Activated naive CD4-positive, alpha-beta T cell treated with anti-CD3 and anti-CD28 coated beads, Interleukin-2, amount 50 U/mL, for 16 hours (primary cell): ENCODE measurements around the gene ALDH3A1.

Experiments used
- DNase-seq: peaks from one replicate; pipeline ENCODE4 v3.0.0-alpha.2; 2020

The ALDH3A1 gene

GRCh38 chr17:19759568-19760549 is 11.8 kb upstream of the ALDH3A1 start:
- no peak for DNase-seq

- DNase-seq = no peak
Measured at GRCh38 chr17:19757536-19758180, 9.6 kb upstream of the ALDH3A1 start.

GRCh38 chr17:19756546-19756945 is 8.4 kb upstream of the ALDH3A1 start:
- no peak for DNase-seq

GRCh38 chr17:19755821-19756510 is 7.9 kb upstream of the ALDH3A1 start:
- DNase-seq = no peak

- DNase-seq = no peak
Measured at GRCh38 chr17:19755392-19755791, 7.3 kb upstream of the ALDH3A1 start.

GRCh38 chr17:19753661-19754463 is 5.8 kb upstream of the ALDH3A1 start:
- DNase-seq = no peak

- no peak for DNase-seq
Measured at GRCh38 chr17:19753051-19753509, 5.0 kb upstream of the ALDH3A1 start.

GRCh38 chr17:19752216-19753050 is 4.3 kb upstream of the ALDH3A1 start:
- no peak for DNase-seq

GRCh38 chr17:19750835-19751234 is 2.7 kb upstream of the ALDH3A1 start:
- DNase-seq = no peak

GRCh38 chr17:19750020-19750572 is 2.0 kb upstream of the ALDH3A1 start:
- DNase-seq = no peak

GRCh38 chr17:19748807-19749193 is 702 bp upstream of the ALDH3A1 start:
- no peak for DNase-seq

GRCh38 chr17:19747159-19747719 is 859 bp downstream of the ALDH3A1 start:
- DNase-seq = no peak

- no peak for DNase-seq
Measured at GRCh38 chr17:19746517-19746916, 1.6 kb downstream of the ALDH3A1 start.

- DNase-seq = peak; percentile 90
Measured at GRCh38 chr17:19744922-19745757, 3.0 kb downstream of the ALDH3A1 start.

GRCh38 chr17:19744492-19744891 is 3.6 kb downstream of the ALDH3A1 start:
- DNase-seq = no peak

GRCh38 chr17:19743101-19744100 is 4.7 kb downstream of the ALDH3A1 start:
- DNase-seq = no peak

GRCh38 chr17:19742495-19742894 is 5.6 kb downstream of the ALDH3A1 start:
- no peak for DNase-seq

GRCh38 chr17:19741832-19742457 is 6.2 kb downstream of the ALDH3A1 start:
- no peak for DNase-seq
